ENCODE measurements around the gene SFXN3.

Gene SFXN3

GRCh38 chr10:101080933-101081931, 50.2 kb downstream of the SFXN3 start:
- TF ChIP-seq CTCF (conservative IDR thresholded peaks at IDR 0.05; ENCODE audit: low read depth, low read length), result no peak
- no peak overlapping the region for H3K4me3 ChIP-seq (ENCODE audit: low read length)
- no peak for DNase-seq (ENCODE audit: low read depth)

- no peak for TF ChIP-seq CTCF (conservative IDR thresholded peaks at IDR 0.05; ENCODE audit: low read depth, low read length)
- no peak overlapping the region for H3K4me3 ChIP-seq (ENCODE audit: low read length)
- DNase-seq (ENCODE audit: low read depth), result no peak
These were observed 54.8 kb downstream of the SFXN3 start for GRCh38 chr10:101085846-101086245.

GRCh38 chr10:101087376-101087775, 56.3 kb downstream of the SFXN3 start:
- DNase-seq (ENCODE audit: low read depth), result no peak
- TF ChIP-seq CTCF (conservative IDR thresholded peaks at IDR 0.05; ENCODE audit: low read depth, low read length), result no peak
- H3K4me3 ChIP-seq (ENCODE audit: low read length), result no peak overlapping the region

- TF ChIP-seq CTCF (conservative IDR thresholded peaks at IDR 0.05; ENCODE audit: low read depth, low read length), result no peak
- DNase-seq (ENCODE audit: low read depth), result no peak
These were observed 56.9 kb downstream of the SFXN3 start for GRCh38 chr10:101087965-101088364.

GRCh38 chr10:101089520-101090299, 58.7 kb downstream of the SFXN3 start:
- TF ChIP-seq CTCF (conservative IDR thresholded peaks at IDR 0.05; ENCODE audit: low read depth, low read length), result no peak
- DNase-seq (ENCODE audit: low read depth), result no peak
- H3K4me3 ChIP-seq (ENCODE audit: low read length), result no peak overlapping the region

More at GRCh38 chr10:101087965-101088364, 56.9 kb downstream of the SFXN3 start:
- H3K4me3 ChIP-seq (ENCODE audit: low read length), result no peak overlapping the region

GRCh38 chr10:101090597-101090996, 59.6 kb downstream of the SFXN3 start:
- no peak overlapping the region for H3K4me3 ChIP-seq (ENCODE audit: low read length)
- DNase-seq (ENCODE audit: low read depth), result no peak
- no peak for TF ChIP-seq CTCF (conservative IDR thresholded peaks at IDR 0.05; ENCODE audit: low read depth, low read length)

All from retinal pigment epithelial cell (primary cell).